Common myeloid progenitor, CD34-positive (primary cell): ENCODE measurements around the gene FAM83E.

Experiments used
- CTCF ChIA-PET: fragments of 350-600 bp; sonication (Branson Sonifier 250); formaldehyde crosslinking; loops from one replicate; lab custom pipeline; 2021; ENCODE audit warnings: antibody characterized with exemption; lab: Charles Lee
- POLR2A ChIA-PET: fragments of 350-600 bp; sonication (Branson Sonifier 250); formaldehyde crosslinking; loops from one replicate; lab custom pipeline; 2021; ENCODE audit warnings: antibody characterized with exemption; lab: Charles Lee
- DNase-seq, 3 donors: peaks; one replicate each; pipeline versions ENCODE4 v3.0.0 to v3.0.0-alpha.2; 2013
- H3K27ac ChIP-seq, 2 experiments: 1 replicate in 1 of 2; 2 replicates in 1 of 2; pipeline ENCODE4 v1.7.0; 2013; ENCODE audit warnings: inconsistent platforms in 2 of 2, low read length in 2 of 2, mild to moderate bottlenecking in 2 of 2, low read depth in 1 of 2, moderate library complexity in 1 of 2; ENCODE audit not compliant: severe bottlenecking in 2 of 2, insufficient read depth in 1 of 2, poor library complexity in 1 of 2
- H3K27me3 ChIP-seq, 5 experiments: replicated peaks in 2 of 5; 1 replicate in 3 of 5; 2 replicates in 2 of 5; pipeline versions ENCODE4 v1.6.1 to v1.7.0; 2013; ENCODE audit warnings: low read length in 4 of 5, mild to moderate bottlenecking in 2 of 5, moderate library complexity in 2 of 5, inconsistent platforms in 1 of 5; ENCODE audit not compliant: insufficient read depth in 5 of 5, control insufficient read depth in 4 of 5
- H3K36me3 ChIP-seq, 4 experiments: 1 replicate in 2 of 4; 2 replicates in 2 of 4; pipeline versions ENCODE4 v1.6.1 to v1.7.0; 2013; ENCODE audit warnings: low read length in 3 of 4, control low read depth in 1 of 4, mild to moderate bottlenecking in 1 of 4; ENCODE audit not compliant: control insufficient read depth in 4 of 4, insufficient read depth in 4 of 4
- H3K4me1 ChIP-seq, 4 experiments: 1 replicate in 3 of 4; 2 replicates in 1 of 4; pipeline versions ENCODE4 v1.6.1 to v1.7.1; 2013; ENCODE audit warnings: low read length in 3 of 4, mild to moderate bottlenecking in 3 of 4, control low read depth in 1 of 4, inconsistent platforms in 1 of 4, moderate library complexity in 1 of 4; ENCODE audit not compliant: control insufficient read depth in 4 of 4, insufficient read depth in 4 of 4; ENCODE audit errors: control extremely low read depth in 1 of 4
- H3K4me3 ChIP-seq, 7 experiments: 1 replicate in 4 of 7; 2 replicates in 3 of 7; pipeline versions ENCODE4 v1.5.1 to v1.7.0; 2013; ENCODE audit warnings: mild to moderate bottlenecking in 7 of 7, low read length in 6 of 7, moderate library complexity in 6 of 7, inconsistent platforms in 2 of 7, low read depth in 2 of 7, control low read depth in 1 of 7; ENCODE audit not compliant: insufficient read depth in 4 of 7, control insufficient read depth in 1 of 7; ENCODE audit errors: extremely low read depth in 1 of 7
- H3K9me3 ChIP-seq, 5 experiments: 1 replicate in 4 of 5; 2 replicates in 1 of 5; pipeline versions ENCODE4 v1.6.1 to v1.7.1; 2013; ENCODE audit warnings: low read length in 4 of 5, mild to moderate bottlenecking in 2 of 5, inconsistent platforms in 1 of 5, low read depth in 1 of 5, moderate library complexity in 1 of 5; ENCODE audit not compliant: control insufficient read depth in 4 of 5, insufficient read depth in 2 of 5; ENCODE audit errors: control extremely low read depth in 1 of 5
- WGBS: methylation state at CpG from one replicate; pipeline ENCODE4 v1.1.5; 2013; ENCODE audit not compliant: insufficient coverage; 5-methylcytosine and 5-hydroxymethylcytosine counted together

FAM83E gene

GRCh38 chr19:48629297-48629598 lies 14.4 kb upstream of the FAM83E start:
- Histone ChIP-seq H3K27me3 (no peaks in the 10 kb centered on the region), H3K4me1 (peaks cover 9 to 42% (median 31%) of the 10 kb centered on the region in 4 experiments), H3K27ac (no peak overlapping the region), H3K36me3 (peaks cover 0 to 28% (median 19%) of the 10 kb centered on the region in 4 experiments), H3K4me3 (no peak overlapping the region), H3K9me3 (no peaks in the 10 kb centered on the region)
- ChIA-PET POLR2A (interaction anchor here (0.6 kb wide), 1 partner anchor 211 kb away, joined by 3 read pairs; no protein-coding TSS in a partner anchor), CTCF (interaction anchor here (3.0 kb wide), 1 partner anchor 17 kb away, joined by 13 read pairs; the partner anchor contains the start of gene CA11)
- 97% methylated on average over 22 of the region's 22 CpGs for WGBS
- DNase-seq, result no peak

- ChIA-PET CTCF (interaction anchor here (3.0 kb wide), 1 partner anchor 17 kb away, joined by 13 read pairs; the partner anchor contains the start of gene CA11), POLR2A (no interaction called here)
- Histone ChIP-seq H3K9me3 (no peaks in the 10 kb centered on the region), H3K27ac (no peak overlapping the region), H3K27me3 (no peaks in the 10 kb centered on the region), H3K4me1 (peaks cover 3 to 40% (median 28%) of the 10 kb centered on the region in 4 experiments), H3K36me3 (peaks cover 0 to 28% (median 19%) of the 10 kb centered on the region in 4 experiments), H3K4me3 (no peak overlapping the region)
- WGBS, result 94% methylated on average over 29 of the region's 34 CpGs
- DNase-seq, result no peak
Observed at GRCh38 chr19:48628486-48629296, 13.8 kb upstream of the FAM83E start.

GRCh38 chr19:48627865-48628314 lies 13.0 kb upstream of the FAM83E start:
- POLR2A ChIA-PET, result no interaction called here
- 97% methylated on average over 16 of the region's 17 CpGs for WGBS

GRCh38 chr19:48627201-48627864 lies 12.5 kb upstream of the FAM83E start:
- no peaks in the 10 kb centered on the region for H3K9me3 ChIP-seq
- peaks cover 0 to 19% (median 13%) of the 10 kb centered on the region in 4 experiments for H3K36me3 ChIP-seq
- 100% methylated on average over 2 of the region's 6 CpGs for WGBS
- no peaks in the 10 kb centered on the region for H3K27me3 ChIP-seq
- H3K4me3 ChIP-seq, result no peak overlapping the region
- peaks cover 0 to 32% (median 29%) of the 10 kb centered on the region in 4 experiments for H3K4me1 ChIP-seq
- no peak for DNase-seq
- CTCF ChIA-PET, result no interaction called here
- POLR2A ChIA-PET, result interaction anchor here (0.6 kb wide), 1 partner anchor 1143 kb away, joined by 5 read pairs; the partner anchor contains the start of gene KPTN
- no peak overlapping the region for H3K27ac ChIP-seq

More at GRCh38 chr19:48627865-48628314, 13.0 kb upstream of the FAM83E start:
- H3K4me1 ChIP-seq, result peaks cover 0 to 37% (median 29%) of the 10 kb centered on the region in 4 experiments
- H3K27ac ChIP-seq, result no peak overlapping the region
- CTCF ChIA-PET, result no interaction called here
- no peaks in the 10 kb centered on the region for H3K9me3 ChIP-seq
- DNase-seq, result no peak
- H3K27me3 ChIP-seq, result no peaks in the 10 kb centered on the region
- H3K36me3 ChIP-seq, result peaks cover 0 to 22% (median 15%) of the 10 kb centered on the region in 4 experiments
- no peak overlapping the region for H3K4me3 ChIP-seq

- WGBS, result 96% methylated on average over 26 of the region's 30 CpGs
- no peak overlapping the region for H3K4me3 ChIP-seq
- peaks cover 0 to 31% (median 25%) of the 10 kb centered on the region in 4 experiments for H3K4me1 ChIP-seq
- ChIA-PET CTCF (no interaction called here), POLR2A (no interaction called here)
- H3K9me3 ChIP-seq, result no peaks in the 10 kb centered on the region
- H3K36me3 ChIP-seq, result peaks cover 0 to 16% (median 12%) of the 10 kb centered on the region in 4 experiments
- H3K27me3 ChIP-seq, result no peaks in the 10 kb centered on the region
- DNase-seq, result no peak
- H3K27ac ChIP-seq, result no peak overlapping the region
Observed at GRCh38 chr19:48625891-48626327, 11.0 kb upstream of the FAM83E start.

- Histone ChIP-seq H3K9me3 (no peaks in the 10 kb centered on the region), H3K4me1 (peaks cover 0 to 27% (median 18%) of the 10 kb centered on the region in 4 experiments), H3K36me3 (peaks cover 0 to 16% (median 12%) of the 10 kb centered on the region in 4 experiments), H3K27ac (peak overlapping the region; percentile 15 to 68), H3K27me3 (no peaks in the 10 kb centered on the region), H3K4me3 (peak overlapping the region in 3 of 7 experiments; percentile 63 to 73 (median 64))
- DNase-seq, result no peak
- 84% methylated on average over 17 of the region's 24 CpGs for WGBS
- CTCF ChIA-PET, result interaction anchor here (2.3 kb wide), 1 partner anchor 8 kb away, joined by 6 read pairs; no protein-coding TSS in a partner anchor
- POLR2A ChIA-PET, result no interaction called here
Observed at GRCh38 chr19:48624791-48625723, 10.2 kb upstream of the FAM83E start.
